OCI-LY1 (cell line): ENCODE measurements around the gene FAM131A.

ENCODE experiments used
- EZH2 ChIP-seq: fragments of 200-600 bp; sonication (generic), shearing (Covaris generic); IDR thresholded peaks from 2 replicates; pipeline ENCODE4 v1.8.0; 2017; ENCODE audit warnings: borderline replicate concordance, mixed run types, mild to moderate bottlenecking, antibody characterized with exemption, low read length, moderate library complexity, mixed read lengths
- TF ChIP-seq, protein P1 (sequence below): fragments of 200-600 bp; sonication (generic), shearing (Covaris generic); IDR thresholded peaks from 2 replicates; pipeline ENCODE4 v1.5.1; 2017; ENCODE audit warnings: mild to moderate bottlenecking, antibody characterized with exemption, low read length, moderate library complexity, mixed read lengths

DNA sequence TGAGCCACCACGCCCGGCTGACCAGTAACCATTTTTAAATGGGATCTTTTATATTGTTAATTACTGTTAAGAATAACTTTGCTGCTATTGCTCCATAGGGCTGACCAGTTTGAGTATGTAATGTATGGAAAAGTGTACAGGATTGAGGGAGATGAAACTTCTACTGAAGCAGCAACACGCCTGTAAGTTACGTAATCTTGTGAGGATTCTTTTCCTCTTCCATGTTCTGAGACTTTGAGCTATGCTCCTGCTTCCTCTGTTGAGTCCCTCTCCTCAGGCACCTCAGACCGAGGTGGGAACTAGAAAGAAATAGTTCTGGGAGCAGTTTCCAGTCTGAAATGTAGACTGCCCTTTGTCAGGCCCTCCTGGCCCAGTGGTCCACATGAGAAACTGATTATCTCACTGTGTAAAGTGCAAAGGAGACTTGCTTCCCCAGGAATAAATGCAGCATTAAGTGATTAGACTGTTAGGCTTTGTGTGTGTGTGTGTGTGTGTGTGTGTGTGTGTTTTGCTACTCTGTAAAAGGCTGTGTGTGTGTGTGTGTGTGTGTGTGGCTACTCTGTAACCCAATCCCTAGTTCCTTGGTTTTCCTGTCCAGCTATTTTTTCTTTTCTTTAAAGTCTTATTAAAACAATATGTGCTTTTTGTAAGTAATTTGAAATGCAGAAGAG lies 29.4 kb downstream of the FAM131A start:
- TF ChIP-seq, protein P1, sequence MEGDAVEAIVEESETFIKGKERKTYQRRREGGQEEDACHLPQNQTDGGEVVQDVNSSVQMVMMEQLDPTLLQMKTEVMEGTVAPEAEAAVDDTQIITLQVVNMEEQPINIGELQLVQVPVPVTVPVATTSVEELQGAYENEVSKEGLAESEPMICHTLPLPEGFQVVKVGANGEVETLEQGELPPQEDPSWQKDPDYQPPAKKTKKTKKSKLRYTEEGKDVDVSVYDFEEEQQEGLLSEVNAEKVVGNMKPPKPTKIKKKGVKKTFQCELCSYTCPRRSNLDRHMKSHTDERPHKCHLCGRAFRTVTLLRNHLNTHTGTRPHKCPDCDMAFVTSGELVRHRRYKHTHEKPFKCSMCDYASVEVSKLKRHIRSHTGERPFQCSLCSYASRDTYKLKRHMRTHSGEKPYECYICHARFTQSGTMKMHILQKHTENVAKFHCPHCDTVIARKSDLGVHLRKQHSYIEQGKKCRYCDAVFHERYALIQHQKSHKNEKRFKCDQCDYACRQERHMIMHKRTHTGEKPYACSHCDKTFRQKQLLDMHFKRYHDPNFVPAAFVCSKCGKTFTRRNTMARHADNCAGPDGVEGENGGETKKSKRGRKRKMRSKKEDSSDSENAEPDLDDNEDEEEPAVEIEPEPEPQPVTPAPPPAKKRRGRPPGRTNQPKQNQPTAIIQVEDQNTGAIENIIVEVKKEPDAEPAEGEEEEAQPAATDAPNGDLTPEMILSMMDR, result no peak
- no peak for TF ChIP-seq EZH2
